HEK293 (cell line): ENCODE measurements around the gene ING4.

Source experiments
- ATF2 ChIP-seq: fragments of 450-650 bp; formaldehyde crosslinking; IDR thresholded peaks from 2 replicates; pipeline ENCODE4 v1.5.1; 2016; ENCODE audit warnings: missing biosample characterization, missing genetic modification characterization, low read depth
- EGR2 ChIP-seq: fragments of 450-650 bp; formaldehyde crosslinking; IDR thresholded peaks from 2 replicates; pipeline ENCODE4 v1.5.1; 2016; ENCODE audit warnings: low read depth, missing biosample characterization, missing genetic modification characterization
- GFI1B ChIP-seq: fragments of 450-650 bp; formaldehyde crosslinking; IDR thresholded peaks from 2 replicates; pipeline ENCODE4 v1.5.1; 2016; ENCODE audit warnings: missing biosample characterization, missing genetic modification characterization
- GLI2 ChIP-seq: fragments of 450-650 bp; formaldehyde crosslinking; IDR thresholded peaks from 2 replicates; pipeline ENCODE4; 2017; ENCODE audit warnings: missing biosample characterization, missing genetic modification characterization, low read depth, borderline replicate concordance
- KLF17 ChIP-seq: fragments of 450-650 bp; formaldehyde crosslinking; IDR thresholded peaks from 2 replicates; pipeline ENCODE4 v1.5.1; 2016; ENCODE audit warnings: missing biosample characterization, missing genetic modification characterization
- KLF8 ChIP-seq: fragments of 450-650 bp; formaldehyde crosslinking; IDR thresholded peaks from 2 replicates; pipeline ENCODE4 v1.5.1; 2016; ENCODE audit warnings: missing biosample characterization, missing genetic modification characterization
- KLF9 ChIP-seq: fragments of 450-650 bp; formaldehyde crosslinking; IDR thresholded peaks from 2 replicates; pipeline ENCODE4 v1.5.1; 2016; ENCODE audit warnings: missing biosample characterization, missing genetic modification characterization, low read depth
- PRDM10 ChIP-seq: fragments of 450-650 bp; formaldehyde crosslinking; IDR thresholded peaks from 2 replicates; pipeline ENCODE4 v1.5.1; 2016; ENCODE audit warnings: missing biosample characterization, missing genetic modification characterization
- PRDM2 ChIP-seq: fragments of 450-650 bp; formaldehyde crosslinking; IDR thresholded peaks from 2 replicates; pipeline ENCODE4 v1.5.1; 2016; ENCODE audit warnings: missing biosample characterization, missing genetic modification characterization, borderline replicate concordance
- SCRT2 ChIP-seq: fragments of 450-650 bp; formaldehyde crosslinking; IDR thresholded peaks from 2 replicates; pipeline ENCODE4 v1.5.1; 2016; ENCODE audit warnings: missing biosample characterization, missing genetic modification characterization
- ZBTB1 ChIP-seq: fragments of 450-650 bp; formaldehyde crosslinking; IDR thresholded peaks from 2 replicates; pipeline ENCODE4 v1.5.1; 2016; ENCODE audit warnings: missing biosample characterization, missing genetic modification characterization
- ZBTB10 ChIP-seq: fragments of 450-650 bp; formaldehyde crosslinking; IDR thresholded peaks from 2 replicates; pipeline ENCODE4 v1.5.1; 2016; ENCODE audit warnings: missing biosample characterization, missing genetic modification characterization
- ZBTB20 ChIP-seq: fragments of 450-650 bp; formaldehyde crosslinking; IDR thresholded peaks from 2 replicates; pipeline ENCODE4 v1.5.1; 2016; ENCODE audit warnings: missing biosample characterization, missing genetic modification characterization
- ZNF157 ChIP-seq: fragments of 450-650 bp; formaldehyde crosslinking; IDR thresholded peaks from 2 replicates; pipeline ENCODE4 v1.5.1; 2016; ENCODE audit warnings: missing biosample characterization, missing genetic modification characterization
- ZNF26 ChIP-seq: fragments of 450-650 bp; formaldehyde crosslinking; IDR thresholded peaks from 2 replicates; pipeline ENCODE4 v1.5.1; 2016; ENCODE audit warnings: missing biosample characterization, missing genetic modification characterization
- ZNF433 ChIP-seq: fragments of 450-650 bp; formaldehyde crosslinking; IDR thresholded peaks from 2 replicates; pipeline ENCODE4 v1.5.1; 2016; ENCODE audit warnings: missing biosample characterization, missing genetic modification characterization, low read depth
- ZNF555 ChIP-seq: fragments of 450-650 bp; formaldehyde crosslinking; conservative IDR thresholded peaks from 2 replicates; pipeline ENCODE4 v1.5.1; 2017; ENCODE audit warnings: missing biosample characterization, mild to moderate bottlenecking, missing genetic modification characterization, inconsistent platforms
- ZNF596 ChIP-seq: fragments of 450-650 bp; IDR thresholded peaks from 2 replicates; pipeline ENCODE4 v1.5.0; 2018; ENCODE audit warnings: missing biosample characterization, mild to moderate bottlenecking, missing genetic modification characterization, moderate library complexity
- ZNF670 ChIP-seq: fragments of 450-650 bp; formaldehyde crosslinking; IDR thresholded peaks from 2 replicates; pipeline ENCODE4 v1.5.1; 2016; ENCODE audit warnings: missing biosample characterization, missing genetic modification characterization, low read depth
- ZNF776 ChIP-seq: fragments of 450-650 bp; formaldehyde crosslinking; IDR thresholded peaks from 2 replicates; pipeline ENCODE4 v1.5.0; 2017; ENCODE audit warnings: missing biosample characterization, missing genetic modification characterization, borderline replicate concordance
- ZNF777 ChIP-seq: fragments of 450-650 bp; formaldehyde crosslinking; IDR thresholded peaks from 2 replicates; pipeline ENCODE4 v1.5.1; 2017; ENCODE audit warnings: missing biosample characterization, missing genetic modification characterization, borderline replicate concordance
- ZNF785 ChIP-seq: fragments of 450-650 bp; formaldehyde crosslinking; IDR thresholded peaks from 2 replicates; pipeline ENCODE4 v1.5.1; 2016; ENCODE audit warnings: missing biosample characterization, missing genetic modification characterization

The ING4 gene

GRCh38 chr12:6699989-6700645 is 37.2 kb upstream of the ING4 start (continued):
- peak; percentile 22; the same call in 1 of the 2 replicates for TF ChIP-seq KLF17 (tag by site-specific recombination)
- 0 out of 2 replicates have a peak, but pooled peaks have one; percentile 39 for TF ChIP-seq ZBTB1 (tag by site-specific recombination)
- TF ChIP-seq ZNF670 (tag by site-specific recombination), result no peak
- TF ChIP-seq ZNF157, result no peak
- TF ChIP-seq ZNF785, result no peak
- no peak for TF ChIP-seq ZNF433
- TF ChIP-seq ZNF777 (tag by site-specific recombination), result peak; percentile 46; the same call in 1 of the 2 replicates
- peak; percentile 56; the same call in 1 of the 2 replicates for TF ChIP-seq KLF9 (tag by site-specific recombination)
- no peak for TF ChIP-seq GLI2 (tag by site-specific recombination)
- TF ChIP-seq ZNF776 (tag by site-specific recombination), result no peak
- TF ChIP-seq ZBTB20 (tag by site-specific recombination), result peak; percentile 47; the same call in 1 of the 2 replicates
- 0 out of 2 replicates have a peak, but pooled peaks have one; percentile 22 for TF ChIP-seq PRDM10 (tag by site-specific recombination)
- peak; percentile 97 for TF ChIP-seq SCRT2 (tag by site-specific recombination)
- TF ChIP-seq ZBTB10 (tag by site-specific recombination), result peak; percentile 60; the same call in 1 of the 2 replicates
- no peak for TF ChIP-seq ZNF596 (tag by site-specific recombination)
- TF ChIP-seq ZNF555, result no peak
- no peak for TF ChIP-seq ATF2 (tag by site-specific recombination)
- no peak for TF ChIP-seq GFI1B
- TF ChIP-seq ZNF26 (tag by site-specific recombination), result no peak
- TF ChIP-seq PRDM2 (tag by site-specific recombination), result 0 out of 2 replicates have a peak, but pooled peaks have one; percentile 35
- TF ChIP-seq KLF8 (tag by site-specific recombination), result peak; percentile 29; the same call in 1 of the 2 replicates
- peak; percentile 37; the same call in 1 of the 2 replicates for TF ChIP-seq EGR2
- TF ChIP-seq, all 188 proteins: peak for 28
